HG03159 (cell line): ENCODE data around the gene FAM110A.

ENCODE experiments used
- ATAC-seq: cut with Tn5 transposase; IDR thresholded peaks from one replicate; pipeline ENCODE4 v1.9.1; 2021; ENCODE audit warnings: mild to moderate bottlenecking, moderate library complexity; ENCODE audit not compliant: unreplicated experiment

The FAM110A gene

GRCh38 chr20:870758-871157 lies 37.2 kb downstream of the FAM110A start:
- no peak for ATAC-seq

- ATAC-seq, result no peak
Observed at GRCh38 chr20:871436-871835, 37.9 kb downstream of the FAM110A start.

GRCh38 chr20:871948-872347 lies 38.4 kb downstream of the FAM110A start:
- ATAC-seq, result no peak

- ATAC-seq, result no peak
Observed at GRCh38 chr20:872855-873520, 39.5 kb downstream of the FAM110A start.

GRCh38 chr20:873875-874607 lies 40.5 kb downstream of the FAM110A start:
- ATAC-seq, result no peak

GRCh38 chr20:875115-875514 lies 41.6 kb downstream of the FAM110A start:
- ATAC-seq, result no peak

- no peak for ATAC-seq
Observed at GRCh38 chr20:877814-878213, 44.3 kb downstream of the FAM110A start.

DNA sequence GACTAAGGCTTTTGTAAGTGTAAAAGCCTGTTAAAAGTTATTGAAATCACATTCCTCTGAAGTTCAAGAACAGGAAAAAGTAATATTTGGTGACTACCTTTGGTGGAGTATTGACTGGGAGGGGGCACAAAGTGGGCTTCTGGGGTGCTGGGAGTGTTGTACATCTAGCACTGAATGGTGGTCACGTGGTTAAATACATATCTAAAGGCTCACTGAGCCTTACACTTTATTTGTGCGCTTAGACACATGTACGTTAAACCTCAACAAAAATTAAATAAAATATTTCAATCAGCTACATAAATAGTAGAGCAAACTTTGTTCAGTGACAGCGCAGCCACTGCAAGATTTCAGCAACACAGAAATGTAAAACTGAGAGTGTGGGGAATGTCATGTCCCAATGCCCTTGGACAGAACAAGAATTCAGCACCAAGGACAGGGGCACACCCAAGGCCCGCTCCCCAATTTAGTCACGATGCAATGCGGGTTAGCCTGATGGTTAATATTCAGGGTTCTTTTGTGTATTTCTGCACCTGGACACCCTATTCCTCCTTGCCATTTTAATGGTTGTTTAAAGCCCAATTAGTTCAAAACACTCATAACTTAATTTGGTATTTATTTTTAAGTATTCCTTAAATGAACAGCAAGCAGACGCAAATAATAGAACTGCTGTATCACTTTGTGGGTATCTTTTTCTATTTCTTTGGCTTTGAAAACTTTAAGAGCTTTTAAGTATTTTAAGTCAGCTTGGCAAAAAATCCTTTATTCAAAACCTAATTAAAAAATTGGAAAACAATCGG lies 45.2 kb downstream of the FAM110A start:
- no peak for ATAC-seq

DNA sequence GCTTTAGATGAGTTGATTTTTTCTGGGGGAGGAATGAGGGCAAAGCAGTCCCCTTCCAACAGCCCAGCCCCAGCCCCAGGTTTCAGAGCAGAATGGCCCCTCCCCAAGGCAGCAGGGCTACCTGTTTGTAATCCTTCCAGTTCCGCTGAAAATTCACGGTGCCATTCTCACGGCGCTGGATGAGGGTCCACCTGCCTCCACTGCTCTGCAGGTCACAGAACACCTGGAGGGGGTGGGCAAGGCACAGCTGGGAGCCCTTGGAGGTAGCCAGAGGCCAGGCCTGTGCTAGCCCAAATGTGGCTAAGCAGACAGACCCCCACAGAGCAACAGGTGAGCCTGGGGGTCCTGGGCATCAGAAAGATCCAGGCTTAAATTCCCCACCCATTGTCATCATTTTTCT lies 46.1 kb downstream of the FAM110A start:
- no peak for ATAC-seq

DNA sequence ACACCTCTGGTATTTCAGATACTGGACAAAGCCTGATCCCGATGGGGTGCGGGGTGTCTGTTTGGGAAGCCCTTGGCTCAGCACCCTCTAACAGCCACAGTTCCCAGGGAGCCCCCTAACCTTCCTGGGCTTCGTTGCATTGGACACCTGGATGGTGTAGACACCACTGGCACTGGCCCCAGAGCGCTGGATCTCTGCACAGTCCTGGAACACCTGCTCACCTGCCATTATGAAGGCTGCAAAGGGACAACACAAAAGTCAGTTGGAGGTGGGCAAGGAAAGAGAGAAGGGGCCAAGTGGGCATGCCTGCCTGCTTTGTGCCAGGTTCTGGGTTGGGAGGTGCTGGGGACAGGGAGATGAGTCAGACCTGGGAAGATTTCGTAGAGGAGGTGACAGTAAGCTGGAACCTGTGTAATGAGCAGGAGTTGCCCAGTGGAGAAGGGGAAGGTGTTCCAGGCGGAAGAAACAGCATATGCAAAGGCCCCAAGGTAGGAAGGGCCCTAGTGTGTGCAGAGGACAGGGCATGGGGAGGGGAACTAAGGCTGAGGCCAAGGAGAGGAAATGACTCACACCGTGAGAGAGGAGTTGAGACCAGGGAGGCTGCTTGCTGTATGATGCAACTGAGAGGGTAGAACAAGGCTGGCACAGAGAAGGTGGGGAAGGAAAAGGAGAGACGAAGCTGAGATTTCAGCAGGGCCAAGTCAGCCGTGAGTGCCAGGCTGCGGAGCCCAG lies 47.7 kb downstream of the FAM110A start:
- no peak for ATAC-seq

DNA sequence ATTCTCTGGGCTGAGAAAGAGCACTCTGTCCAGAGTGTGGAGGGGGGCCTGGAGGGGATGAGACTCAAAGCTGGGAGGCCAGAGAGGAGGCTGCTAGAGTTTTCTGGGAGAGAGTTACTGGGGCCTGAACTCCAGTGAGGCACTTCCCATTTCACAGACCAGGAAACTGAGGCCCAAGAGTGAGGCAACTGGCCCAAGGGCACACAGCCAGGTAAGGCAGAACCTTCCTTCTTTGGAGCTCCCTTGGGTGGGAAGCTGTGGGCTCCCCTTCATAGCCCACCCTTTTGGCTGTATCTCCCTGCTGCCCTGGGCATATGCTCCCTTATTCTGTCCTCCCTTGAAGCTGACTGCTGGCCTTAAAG lies 48.2 kb downstream of the FAM110A start:
- ATAC-seq, result no peak

DNA sequence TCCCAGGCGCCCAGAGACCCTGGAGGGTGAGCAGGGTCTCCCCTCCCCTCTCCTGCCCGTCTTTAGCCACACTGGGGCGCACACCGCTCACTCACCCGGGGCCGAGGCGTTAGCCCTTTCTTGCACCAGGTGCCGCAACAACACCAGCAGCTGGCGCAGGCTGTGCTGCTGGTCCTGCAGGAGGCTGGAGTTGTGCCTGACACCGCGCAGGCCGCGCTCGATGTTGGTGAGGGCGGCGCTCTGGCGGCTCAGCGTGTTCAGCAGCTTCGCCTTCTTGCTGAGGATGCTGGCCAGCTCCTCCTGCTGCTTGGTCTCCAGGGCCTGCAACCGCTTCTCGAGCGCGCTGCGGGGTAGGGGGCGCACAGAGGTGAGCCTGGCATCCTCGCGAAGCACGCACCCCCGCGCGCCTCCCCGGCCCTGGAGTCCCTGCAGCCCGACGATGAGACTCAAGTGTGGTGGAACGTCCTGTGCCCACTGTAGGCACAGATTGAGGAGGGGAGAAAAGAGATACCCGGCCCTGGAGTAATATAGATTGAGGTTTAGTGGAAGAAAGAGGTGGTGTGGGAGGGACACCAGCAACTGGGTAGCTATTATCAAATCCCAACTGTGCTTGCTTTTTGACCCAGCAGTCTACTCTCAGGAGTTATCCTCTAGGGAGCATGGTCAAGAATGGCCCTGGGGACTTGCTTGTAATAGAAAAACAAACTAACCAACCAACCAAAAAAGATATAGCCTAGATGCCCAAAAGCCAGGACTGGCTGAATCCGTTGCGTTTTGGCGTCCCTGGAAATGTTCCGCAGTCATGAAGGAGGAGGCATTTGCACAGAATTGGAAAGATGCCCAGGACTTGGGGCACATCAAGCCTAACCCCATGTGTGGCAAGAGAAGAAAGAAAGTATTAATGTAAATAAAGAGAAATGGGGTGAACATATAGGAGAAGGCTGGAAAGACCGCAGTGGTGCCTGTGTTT lies 51.8 kb downstream of the FAM110A start:
- no peak for ATAC-seq

DNA sequence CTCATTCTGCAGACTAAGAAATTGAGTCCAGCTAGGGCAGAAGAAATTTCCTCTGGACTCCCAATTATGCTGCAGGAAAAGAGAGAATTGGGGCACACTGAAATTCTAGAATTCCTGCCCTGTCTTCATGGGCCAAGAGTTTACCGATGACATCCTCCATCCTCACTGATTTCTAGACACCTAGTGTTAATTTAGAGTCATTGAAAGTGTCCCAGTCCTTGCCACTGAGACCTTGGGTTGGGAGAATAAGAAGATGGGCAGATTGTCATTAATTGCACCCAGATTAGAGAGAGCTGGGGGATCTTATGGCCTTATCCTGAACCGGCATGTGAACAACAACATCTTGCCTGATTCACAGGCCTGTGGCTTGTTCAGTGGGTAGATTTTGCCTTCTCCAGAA lies 53.6 kb downstream of the FAM110A start:
- ATAC-seq, result no peak

GRCh38 chr20:888057-888456 lies 54.5 kb downstream of the FAM110A start:
- ATAC-seq, result no peak

GRCh38 chr20:889106-889505 lies 55.6 kb downstream of the FAM110A start:
- no peak for ATAC-seq

GRCh38 chr20:889932-890463 lies 56.5 kb downstream of the FAM110A start:
- ATAC-seq, result no peak

- ATAC-seq, result no peak
Observed at GRCh38 chr20:890666-891057, 57.1 kb downstream of the FAM110A start.

- no peak for ATAC-seq
Observed at GRCh38 chr20:891058-891705, 57.7 kb downstream of the FAM110A start.

DNA sequence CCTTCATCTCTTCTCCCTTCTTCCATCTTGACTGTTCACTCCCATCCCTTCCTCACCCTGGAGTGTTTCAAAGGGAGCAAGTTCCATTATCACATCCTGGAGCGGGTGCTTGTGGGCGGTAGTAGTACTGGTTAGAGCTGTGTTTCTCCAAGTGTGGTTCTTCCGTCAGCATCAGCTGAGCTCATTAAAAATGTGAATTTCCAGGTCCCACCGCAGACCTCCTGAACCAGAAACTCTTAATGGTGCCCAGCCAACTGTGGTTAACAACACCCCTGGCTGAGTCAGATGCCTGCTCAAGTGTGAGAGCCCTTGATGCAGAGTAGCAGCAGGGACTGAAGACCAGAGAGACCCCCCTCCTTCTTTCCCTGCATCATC lies 58.2 kb downstream of the FAM110A start:
- no peak for ATAC-seq
